ENCODE measurements around the gene KLHL3.

GRCh38 chr5:137631453-137631852, 104.4 kb downstream of the KLHL3 start:
- TF ChIP-seq EZH2phosphoT487 (IDR thresholded peaks at IDR 0.05; ENCODE audit: unreplicated experiment) (no peak), CTCF (conservative IDR thresholded peaks at IDR 0.05; ENCODE audit: low read depth in 2 of 2) (no peak), EZH2 (IDR thresholded peaks at IDR 0.05; ENCODE audit: low read depth, unreplicated experiment) (no peak), REST (IDR thresholded peaks at IDR 0.05; ENCODE audit: unreplicated experiment) (no peak), POLR2AphosphoS5 (IDR thresholded peaks at IDR 0.05; ENCODE audit: low read depth) (no peak), ETS1 (IDR thresholded peaks at IDR 0.05) (no peak)

Measured in GM23338 (cell line).